ENCODE data around the gene TFDP2.

GRCh38 chr3:141938011-141938500 lies 211.3 kb downstream of the TFDP2 start:
- TF ChIP-seq POLR2A (IDR thresholded peaks at IDR 0.05; ENCODE audit: low read depth, low read length), result no peak
- TF ChIP-seq POLR2AphosphoS5 (IDR thresholded peaks at IDR 0.05; ENCODE audit: low read depth, low read length), result no peak
- TF ChIP-seq TAF1 (IDR thresholded peaks at IDR 0.05; ENCODE audit: low read depth, low read length), result no peak
- TF ChIP-seq SPI1 (IDR thresholded peaks at IDR 0.05; ENCODE audit: low read depth, low read length), result no peak

All from GM12891 (cell line).